DOHH2 (cell line): ENCODE data around the gene CPNE5.

ENCODE experiments used
- CTCF ChIP-seq: fragments of 200-600 bp; sonication (generic); IDR thresholded peaks from one replicate; pipeline ENCODE4 v1.5.1; 2014; ENCODE audit warnings: antibody characterized with exemption, mild to moderate bottlenecking, low read depth, low read length; ENCODE audit not compliant: poor library complexity, severe bottlenecking
- EZH2phosphoT487 ChIP-seq: fragments of 200-600 bp; sonication (generic); IDR thresholded peaks from 2 replicates; pipeline ENCODE4 v1.6.1; 2017; ENCODE audit warnings: borderline replicate concordance, mild to moderate bottlenecking, antibody characterized with exemption, low read length, moderate library complexity, mixed read lengths

DNA sequence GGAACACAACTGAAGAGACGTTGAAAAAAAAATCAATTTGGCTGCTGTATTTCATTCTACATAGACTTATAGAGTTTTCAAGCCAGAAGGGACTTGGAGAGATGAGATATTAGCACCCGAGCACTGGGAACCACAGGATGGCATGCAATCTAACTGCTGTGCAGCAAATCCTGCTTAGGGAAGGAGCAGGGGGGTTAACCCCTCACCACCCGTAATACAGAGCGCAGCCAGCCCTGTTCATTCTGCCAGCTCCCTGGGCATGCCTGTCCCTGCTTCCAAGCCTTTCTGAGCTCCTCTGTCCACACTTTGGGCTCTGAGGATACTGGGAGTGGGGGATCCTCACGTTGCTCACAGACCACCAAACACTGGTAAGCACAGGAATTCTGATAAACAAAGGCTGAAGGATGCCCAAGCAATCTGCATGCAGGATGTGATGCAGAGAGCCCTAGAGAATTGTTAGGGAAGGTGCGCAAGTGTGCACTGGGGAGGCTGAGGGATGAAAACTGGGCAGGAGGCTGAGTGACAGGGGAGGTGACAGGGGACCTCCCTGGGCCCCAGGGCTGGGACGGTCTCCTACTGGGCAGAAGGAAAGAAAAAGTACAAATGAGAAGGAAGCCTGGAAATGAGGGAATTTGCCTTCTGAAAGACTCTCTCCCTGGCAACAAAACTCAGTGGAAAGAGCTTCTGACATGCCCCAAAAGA is 34.0 kb downstream of the CPNE5 start:
- no peak for TF ChIP-seq CTCF
- TF ChIP-seq EZH2phosphoT487 = no peak
